ENCODE measurements around the gene TBX18. TPM values are rescaled to one million over a fixed set of nuclear protein-coding genes. Genes with fewer than 3 reads are reported as not detected.

The TBX18 gene
- total and polyA plus RNA-seq, 4 donors, result 0.10 to 0.59 (median 0.19) TPM; not detected in 1

- Histone ChIP-seq H3K4me3 (ENCODE audit: low read depth in 1 of 3, low read length in 3 of 3) (no peak overlapping the region), H3K9me3 (ENCODE audit: control insufficient read depth in 4 of 4, low read length in 3 of 4) (no peaks in the 10 kb centered on the region), H3K9ac (ENCODE audit: low read depth in 1 of 2, low read length in 2 of 2) (no peak overlapping the region), H3K36me3 (ENCODE audit: control insufficient read depth in 4 of 4, insufficient read depth in 3 of 4, low read depth in 1 of 4, low read length in 3 of 4) (no peaks in the 10 kb centered on the region), H3K27ac (ENCODE audit: low read depth in 1 of 2, low read length in 2 of 2) (no peak overlapping the region), H3K27me3 (ENCODE audit: control insufficient read depth in 4 of 4, insufficient read depth in 4 of 4, low read length in 3 of 4) (no peaks in the 10 kb centered on the region), H3K4me1 (ENCODE audit: control insufficient read depth in 4 of 4, insufficient read depth in 4 of 4, low read length in 3 of 4) (no peaks in the 10 kb centered on the region)
- TF ChIP-seq RXRA (IDR thresholded peaks at IDR 0.05), result no peak
- no peak for TF ChIP-seq ZBTB33 (IDR thresholded peaks at IDR 0.05)
- TF ChIP-seq EGR1 (IDR thresholded peaks at IDR 0.05; ENCODE audit: low read depth in 2 of 2), result no peak
- no peak for TF ChIP-seq TAF1 (conservative IDR thresholded peaks at IDR 0.05)
- TF ChIP-seq FOXA2 (IDR thresholded peaks at IDR 0.05), result no peak
- no peak for TF ChIP-seq JUND (IDR thresholded peaks at IDR 0.05)
- no peak for TF ChIP-seq RAD21 (IDR thresholded peaks at IDR 0.05)
- TF ChIP-seq NR2F2 (IDR thresholded peaks at IDR 0.05), result no peak
- no peak for TF ChIP-seq GABPA (IDR thresholded peaks at IDR 0.05 in 1 of 2, conservative IDR thresholded peaks at IDR 0.05 in 1 of 2)
- no peak for TF ChIP-seq MAX (IDR thresholded peaks at IDR 0.05)
- TF ChIP-seq ATF3 (IDR thresholded peaks at IDR 0.05), result no peak
- no peak for TF ChIP-seq FOXA1 (IDR thresholded peaks at IDR 0.05)
- no peak for TF ChIP-seq SP1 (IDR thresholded peaks at IDR 0.05)
- no peak for TF ChIP-seq HNF4A (conservative IDR thresholded peaks at IDR 0.05)
- no peak for TF ChIP-seq REST (IDR thresholded peaks at IDR 0.05)
- DNase-seq (ENCODE audit: low spot score), result no peak
These were observed 90.0 kb downstream of the TBX18 start for GRCh38 chr6:84674395-84674794.

- WGBS, result 82% methylated on average over 2 of the region's 2 CpGs
These were observed 93.2 kb downstream of the TBX18 start for GRCh38 chr6:84671183-84671582.

More at GRCh38 chr6:84671183-84671582, 93.2 kb downstream of the TBX18 start:
- DNase-seq (ENCODE audit: low spot score), result no peak
- Histone ChIP-seq H3K4me1 (ENCODE audit: control insufficient read depth in 4 of 4, insufficient read depth in 4 of 4, low read length in 3 of 4) (no peaks in the 10 kb centered on the region), H3K9ac (ENCODE audit: low read depth in 1 of 2, low read length in 2 of 2) (no peak overlapping the region), H3K4me3 (ENCODE audit: low read depth in 1 of 3, low read length in 3 of 3) (no peak overlapping the region), H3K27ac (ENCODE audit: low read depth in 1 of 2, low read length in 2 of 2) (no peak overlapping the region), H3K27me3 (ENCODE audit: control insufficient read depth in 4 of 4, insufficient read depth in 4 of 4, low read length in 3 of 4) (peaks cover 0 to 2% (median 0%) of the 10 kb centered on the region in 4 donors), H3K36me3 (ENCODE audit: control insufficient read depth in 4 of 4, insufficient read depth in 3 of 4, low read depth in 1 of 4, low read length in 3 of 4) (no peaks in the 10 kb centered on the region), H3K9me3 (ENCODE audit: control insufficient read depth in 4 of 4, low read length in 3 of 4) (no peaks in the 10 kb centered on the region)
- TF ChIP-seq JUND (IDR thresholded peaks at IDR 0.05) (no peak), CTCF (IDR thresholded peaks at IDR 0.05; ENCODE audit: low read depth, low read length, missing input control) (no peak), RXRA (IDR thresholded peaks at IDR 0.05) (no peak)
